ENCODE data around the gene SPAG6.
"Not testable (repeated sequence)": the region's sequence is repeated elsewhere in the genome, so short reads cannot be mapped to it uniquely, and the experiment has no call there.

- not testable (repeated sequence) for TF ChIP-seq POLR2A, POLR2AphosphoS5 (IDR thresholded peaks at IDR 0.05; ENCODE audit: low read depth, low read length)
These were observed 12.5 kb downstream of the SPAG6 start for GRCh38 chr10:22357770-22358169.
